ENCODE results near the gene NNMT.

The NNMT gene

DNA sequence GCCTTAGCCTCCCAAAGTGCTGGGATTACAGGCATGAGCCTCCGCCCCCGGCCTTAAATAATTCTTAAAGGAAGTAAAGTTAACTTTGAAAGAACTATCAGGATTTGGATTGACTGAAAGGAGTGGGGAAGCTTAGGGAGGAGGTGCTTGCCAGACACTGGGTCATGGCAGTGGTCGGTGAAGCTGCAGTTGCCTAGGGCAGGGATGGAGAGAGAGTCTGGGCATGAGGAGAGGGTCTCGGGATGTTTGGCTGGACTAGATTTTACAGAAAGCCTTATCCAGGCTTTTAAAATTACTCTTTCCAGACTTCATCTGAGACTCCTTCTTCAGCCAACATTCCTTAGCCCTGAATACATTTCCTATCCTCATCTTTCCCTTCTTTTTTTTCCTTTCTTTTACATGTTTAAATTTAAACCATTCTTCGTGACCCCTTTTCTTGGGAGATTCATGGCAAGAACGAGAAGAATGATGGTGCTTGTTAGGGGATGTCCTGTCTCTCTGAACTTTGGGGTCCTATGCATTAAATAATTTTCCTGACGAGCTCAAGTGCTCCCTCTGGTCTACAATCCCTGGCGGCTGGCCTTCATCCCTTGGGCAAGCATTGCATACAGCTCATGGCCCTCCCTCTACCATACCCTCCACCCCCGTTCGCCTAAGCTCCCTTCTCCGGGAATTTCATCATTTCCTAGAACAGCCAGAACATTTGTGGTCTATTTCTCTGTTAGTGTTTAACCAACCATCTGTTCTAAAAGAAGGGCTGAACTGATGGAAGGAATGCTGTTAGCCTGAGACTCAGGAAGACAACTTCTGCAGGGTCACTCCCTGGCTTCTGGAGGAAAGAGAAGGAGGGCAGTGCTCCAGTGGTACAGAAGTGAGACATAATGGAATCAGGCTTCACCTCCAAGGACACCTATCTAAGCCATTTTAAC lies at the start of gene NNMT:
TSS of gene NNMT (plus strand) at position 724 of the 929 bp plus-strand sequence. CDS start at position 882, 158 bp downstream.
- DNase-seq = no peak

DNA sequence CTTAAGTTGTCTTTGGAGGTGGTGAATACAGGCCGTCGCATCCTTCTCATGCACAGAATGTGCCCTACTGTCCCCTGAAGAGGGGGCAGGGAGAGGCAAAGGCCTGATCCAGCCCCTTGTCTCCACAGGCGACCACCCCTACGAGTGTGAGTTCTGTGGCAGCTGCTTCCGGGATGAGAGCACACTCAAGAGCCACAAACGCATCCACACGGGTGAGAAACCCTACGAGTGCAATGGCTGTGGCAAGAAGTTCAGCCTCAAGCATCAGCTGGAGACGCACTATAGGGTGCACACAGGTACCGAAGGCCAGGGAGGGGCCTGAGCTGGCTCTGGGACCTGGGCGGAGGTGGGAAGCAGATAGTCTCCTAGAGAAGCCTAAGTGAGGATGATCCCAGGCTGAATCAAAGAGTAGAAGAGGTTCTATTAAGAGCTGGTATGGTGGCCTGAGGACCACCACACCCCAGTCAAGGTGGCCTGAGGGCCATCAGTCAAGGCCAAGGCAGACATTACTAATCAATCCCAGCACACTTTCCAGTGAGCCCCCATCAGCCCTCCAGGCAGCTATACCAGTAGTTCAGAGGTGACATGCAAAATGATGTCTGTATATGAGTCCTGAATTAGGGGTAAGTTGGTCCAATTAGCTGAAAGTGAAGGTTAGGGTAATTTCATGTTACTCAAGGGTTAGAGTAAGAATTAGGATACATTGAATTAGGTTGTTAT lies 49.0 kb upstream of the NNMT start:
- no peak for DNase-seq

DNA sequence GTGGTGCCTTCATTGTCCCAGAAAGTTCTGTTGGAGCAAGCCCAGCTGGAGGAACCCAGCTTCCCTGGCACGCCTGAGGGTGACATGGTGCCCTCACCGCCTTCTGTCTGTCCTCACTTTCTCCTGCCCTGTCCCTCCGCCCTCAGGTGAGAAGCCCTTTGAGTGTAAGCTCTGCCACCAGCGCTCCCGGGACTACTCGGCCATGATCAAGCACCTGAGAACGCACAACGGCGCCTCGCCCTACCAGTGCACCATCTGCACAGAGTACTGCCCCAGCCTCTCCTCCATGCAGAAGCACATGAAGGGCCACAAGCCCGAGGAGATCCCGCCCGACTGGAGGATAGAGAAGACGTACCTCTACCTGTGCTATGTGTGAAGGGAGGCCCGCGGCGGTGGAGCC lies 46.0 kb upstream of the NNMT start:
- DNase-seq = no peak

DNA sequence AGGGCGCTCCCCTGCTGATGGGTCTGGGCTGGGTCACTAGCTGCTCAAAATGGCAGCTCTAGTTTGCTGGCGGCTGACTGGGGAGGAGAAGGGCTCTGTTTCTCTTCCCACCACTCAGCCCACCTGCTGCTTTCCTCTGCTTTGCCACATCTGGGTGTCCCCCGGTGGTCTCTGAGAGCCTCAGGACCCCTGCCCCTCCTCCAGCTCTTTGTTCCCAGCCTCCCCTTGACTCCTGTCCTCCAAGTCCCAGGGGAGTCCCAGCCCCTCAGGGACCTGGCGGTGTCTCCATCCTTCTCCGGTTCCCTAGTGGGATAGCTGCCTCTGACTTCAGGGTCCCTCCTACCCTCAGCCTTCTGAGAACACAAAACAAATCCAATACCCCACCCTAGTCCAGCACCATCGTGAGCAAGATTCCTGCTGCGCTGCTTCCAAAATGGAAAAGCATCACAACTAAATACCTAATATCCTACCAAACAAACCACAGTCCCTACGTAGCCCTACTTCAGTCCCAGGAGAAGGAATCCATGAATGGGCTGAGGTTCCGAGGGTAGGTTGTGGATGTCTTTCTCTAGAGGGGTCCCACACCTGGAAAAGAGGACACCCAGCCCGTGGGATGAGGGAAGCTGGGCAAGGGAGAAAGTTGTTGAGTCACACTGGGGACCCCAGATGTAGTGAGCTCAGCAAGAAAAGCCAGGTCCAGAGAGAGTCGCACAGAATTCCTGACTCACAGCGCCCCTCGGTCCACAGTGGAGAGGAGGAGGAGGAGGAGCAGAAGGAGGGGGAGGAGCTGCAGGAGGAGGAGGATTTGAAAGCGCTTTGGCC lies 45.0 kb upstream of the NNMT start:
- no peak for DNase-seq

DNA sequence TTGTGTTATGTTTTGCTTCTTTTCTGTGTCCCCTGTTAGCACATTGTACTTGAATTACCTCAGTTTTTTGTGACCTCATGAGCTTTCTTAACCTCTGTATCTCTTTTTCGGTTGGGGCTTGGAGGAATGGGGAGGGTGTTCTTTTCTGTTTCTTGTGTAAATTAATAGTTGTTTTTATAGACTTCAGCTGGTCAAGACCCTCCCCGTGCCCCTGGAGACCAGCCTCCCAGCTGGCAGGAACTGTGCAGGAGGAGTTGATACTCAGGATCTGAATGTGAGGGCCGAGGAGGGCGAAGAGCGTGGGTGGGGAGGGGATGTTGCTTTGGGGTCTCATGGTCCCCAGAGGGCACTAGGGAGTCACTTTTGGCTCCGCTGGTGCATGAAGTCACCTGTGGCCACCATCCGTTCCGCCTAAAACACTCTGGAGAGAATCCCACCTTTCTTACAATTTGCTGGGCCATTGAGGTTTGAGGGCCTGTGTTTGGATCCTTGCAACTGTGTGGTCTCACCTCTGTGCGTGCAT lies 44.3 kb upstream of the NNMT start:
- DNase-seq = no peak

DNA sequence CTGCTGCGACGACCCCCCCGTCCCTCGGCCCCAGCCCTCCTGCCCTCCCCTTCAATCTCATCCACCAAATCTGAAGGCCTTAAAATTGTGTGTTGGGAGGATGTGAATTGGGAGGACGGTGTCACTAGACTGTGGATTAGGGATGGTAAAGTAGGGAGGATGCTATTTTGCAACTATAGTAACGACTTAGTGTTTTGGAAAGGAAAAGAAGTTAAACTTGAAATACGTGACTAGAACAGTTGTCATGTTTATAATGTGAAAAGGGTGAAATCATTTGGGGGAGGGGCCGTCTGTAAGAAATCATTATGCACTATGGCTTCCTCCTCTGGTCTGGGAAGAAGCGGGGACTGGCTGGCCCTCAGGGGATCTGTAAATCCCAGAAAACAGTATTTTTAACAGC lies 43.4 kb upstream of the NNMT start:
- DNase-seq = no peak

DNA sequence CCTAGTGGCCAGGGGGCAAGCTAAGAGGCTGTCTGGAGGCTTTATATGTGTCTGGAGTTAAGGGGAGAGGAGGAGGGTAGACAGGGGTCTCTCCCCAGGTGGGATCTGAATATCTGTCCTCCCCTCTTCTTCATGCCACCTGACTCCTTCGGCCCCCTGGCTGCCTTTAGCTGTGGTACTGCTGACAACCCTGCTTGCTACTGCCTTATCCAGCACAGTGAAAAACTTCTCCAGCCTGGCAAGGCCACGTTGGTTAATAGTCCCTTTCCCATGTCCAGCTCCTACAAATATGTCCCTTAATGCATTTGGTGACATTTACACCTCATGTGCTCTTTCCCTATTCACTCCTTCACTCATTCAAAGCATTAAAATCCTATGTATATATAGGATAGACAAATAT lies 42.4 kb upstream of the NNMT start:
- no peak for DNase-seq

DNA sequence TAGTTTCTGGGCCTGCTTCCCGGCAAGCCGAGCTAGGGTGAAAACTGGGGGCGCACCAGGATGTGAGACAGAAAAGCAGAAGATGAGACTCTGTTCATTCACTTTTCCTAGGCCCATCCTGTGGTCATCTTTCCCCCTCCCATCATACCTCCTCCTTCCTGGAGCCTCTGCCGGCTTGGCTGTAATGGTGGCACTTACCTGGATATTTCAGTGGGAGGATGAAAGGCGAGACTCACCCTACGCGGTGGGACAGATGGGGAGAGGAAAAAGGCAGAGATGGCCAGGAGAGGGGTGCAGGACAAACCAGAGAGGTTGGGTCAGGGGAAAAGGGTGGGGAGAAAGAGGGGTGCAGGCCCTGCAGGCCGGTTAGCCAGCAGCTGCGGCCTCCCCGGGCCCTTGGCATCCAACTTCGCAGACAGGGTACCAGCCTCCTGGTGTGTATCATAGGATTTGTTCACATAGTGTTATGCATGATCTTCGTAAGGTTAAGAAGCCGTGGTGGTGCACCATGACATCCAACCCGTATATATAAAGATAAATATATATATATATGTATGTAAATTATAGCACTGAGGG lies 41.5 kb upstream of the NNMT start:
- DNase-seq = no peak

DNA sequence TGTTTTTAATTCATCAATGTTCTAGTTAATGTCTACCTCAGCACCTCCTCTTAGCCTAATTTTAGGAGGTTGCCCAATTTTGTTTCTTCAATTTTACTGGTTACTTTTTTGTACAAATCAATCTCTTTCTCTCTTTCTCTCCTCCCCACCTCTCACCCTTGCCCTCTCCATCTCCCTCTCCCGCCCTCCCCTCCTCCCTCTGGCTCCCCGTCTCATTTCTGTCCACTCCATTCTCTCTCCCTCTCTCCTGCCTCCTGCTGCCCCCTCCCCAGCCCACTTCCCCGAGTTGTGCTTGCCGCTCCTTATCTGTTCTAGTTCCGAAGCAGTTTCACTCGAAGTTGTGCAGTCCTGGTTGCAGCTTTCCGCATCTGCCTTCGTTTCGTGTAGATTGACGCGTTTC lies 40.9 kb upstream of the NNMT start:
- no peak for DNase-seq

DNA sequence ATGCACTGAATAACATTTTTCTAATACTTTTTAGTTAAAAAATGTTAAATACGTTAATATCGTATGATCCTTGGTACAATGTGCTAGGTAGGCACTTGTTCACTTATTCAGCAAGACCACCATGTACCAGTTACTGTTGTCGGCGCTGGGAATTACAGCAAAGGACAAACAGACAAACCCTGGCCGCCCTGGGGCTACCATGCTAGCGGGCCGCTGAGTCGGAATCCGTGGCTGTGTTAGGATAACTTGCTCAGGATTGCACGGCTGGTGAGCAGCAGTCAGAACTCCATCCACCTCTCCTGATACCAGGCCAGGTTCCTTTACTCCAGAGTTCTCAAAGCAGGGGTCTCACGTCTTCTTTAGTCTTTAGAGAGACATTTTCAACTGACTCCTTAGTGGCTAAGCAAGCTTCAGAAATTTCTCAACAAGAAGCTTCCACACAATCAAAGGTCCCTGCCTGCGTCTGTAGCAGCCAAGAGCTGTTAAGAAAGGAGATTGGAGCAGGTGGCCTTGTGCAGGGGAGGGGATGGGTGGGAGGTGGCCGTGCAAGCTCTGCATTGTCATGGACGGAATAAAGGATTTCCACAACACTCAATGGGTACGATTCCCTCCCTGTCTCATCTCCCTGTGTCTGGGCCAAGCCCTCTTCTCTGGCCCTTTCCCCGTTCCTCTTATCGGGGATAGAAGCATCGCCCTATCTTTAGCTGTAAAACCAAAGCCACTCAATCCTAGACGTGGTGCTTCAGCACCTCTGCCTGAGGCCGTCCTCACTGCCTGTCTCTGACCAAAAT lies 39.8 kb upstream of the NNMT start:
- no peak for DNase-seq

DNA sequence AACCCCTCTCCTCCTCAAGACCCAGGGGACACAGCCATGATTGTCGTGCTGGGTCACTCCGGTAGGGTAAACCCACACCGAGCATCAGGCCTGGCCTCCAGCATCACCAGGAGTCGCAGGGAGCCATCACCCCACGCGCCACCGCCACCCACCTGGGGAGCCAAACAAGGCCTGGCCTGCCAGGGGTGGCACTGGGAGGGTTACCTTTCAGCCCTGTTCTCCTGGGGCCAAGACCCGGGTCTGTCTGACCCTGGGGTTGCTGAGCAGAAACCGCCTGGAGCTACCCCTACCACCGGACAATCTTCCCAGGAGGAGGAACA lies 39.3 kb upstream of the NNMT start:
- DNase-seq = no peak

DNA sequence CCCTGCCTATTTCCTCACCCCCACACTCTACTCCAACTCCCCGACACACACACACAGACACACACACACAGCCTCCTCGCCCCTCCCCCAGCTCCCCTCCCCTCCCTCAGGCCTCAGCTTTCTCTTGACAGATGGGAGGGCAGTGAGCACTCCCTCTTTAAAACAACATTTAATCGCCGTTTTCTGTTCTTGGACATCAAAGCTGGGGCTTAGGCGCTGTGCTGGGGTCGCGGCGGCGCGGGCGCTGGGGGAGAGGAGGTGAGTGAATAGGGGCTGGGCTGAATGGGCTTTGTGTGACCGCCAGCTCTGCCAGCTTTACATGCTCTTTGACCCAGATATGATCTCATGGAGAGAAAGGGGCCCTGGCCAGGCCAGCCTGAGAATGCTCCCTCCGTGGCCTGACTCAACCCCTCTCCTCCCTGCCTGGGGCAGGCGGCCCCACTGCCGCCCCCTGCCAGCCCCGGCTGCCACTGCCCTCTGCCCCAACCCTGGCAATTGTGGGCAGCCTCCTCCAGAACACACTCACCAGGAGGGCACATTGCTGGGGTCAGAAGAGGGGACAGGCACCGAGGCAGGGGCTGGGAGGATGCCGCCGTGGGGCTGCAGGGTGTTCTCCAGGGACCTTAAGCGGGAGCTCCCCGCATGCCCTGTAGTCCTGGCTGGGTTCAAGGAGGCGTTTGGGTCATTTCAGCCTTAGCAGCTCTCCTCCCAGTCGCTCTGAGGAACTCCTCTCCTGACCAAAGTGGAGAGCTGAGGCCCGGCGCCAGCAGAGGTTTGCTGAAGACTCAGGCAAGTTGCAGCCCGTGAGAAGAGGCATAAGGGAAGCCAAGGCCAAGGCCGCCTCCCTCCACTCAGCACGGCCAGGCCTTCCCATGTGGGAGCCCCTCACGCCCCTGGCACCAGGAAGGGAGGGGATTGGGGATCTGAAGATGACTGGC lies 38.3 kb upstream of the NNMT start:
- no peak for DNase-seq

DNA sequence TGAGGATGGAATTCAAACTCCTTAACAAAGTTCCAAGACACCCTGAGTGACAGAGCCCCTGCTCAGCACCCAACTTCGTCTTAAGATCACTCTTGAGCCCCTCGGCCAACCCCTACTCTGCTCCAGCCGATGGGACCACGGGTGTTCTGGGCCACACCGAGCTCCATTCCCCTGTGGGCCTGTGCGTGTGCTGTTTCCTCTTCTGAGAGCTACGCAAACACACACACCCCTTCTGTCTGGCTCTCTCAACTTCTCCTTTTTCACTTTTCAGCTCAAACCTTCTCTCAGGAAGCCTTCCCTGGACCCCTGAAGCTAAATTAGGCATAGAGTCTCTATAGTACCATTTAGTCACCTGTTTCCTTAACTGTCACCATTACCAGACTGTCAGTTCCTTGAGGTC lies 37.5 kb upstream of the NNMT start:
- DNase-seq = no peak

DNA sequence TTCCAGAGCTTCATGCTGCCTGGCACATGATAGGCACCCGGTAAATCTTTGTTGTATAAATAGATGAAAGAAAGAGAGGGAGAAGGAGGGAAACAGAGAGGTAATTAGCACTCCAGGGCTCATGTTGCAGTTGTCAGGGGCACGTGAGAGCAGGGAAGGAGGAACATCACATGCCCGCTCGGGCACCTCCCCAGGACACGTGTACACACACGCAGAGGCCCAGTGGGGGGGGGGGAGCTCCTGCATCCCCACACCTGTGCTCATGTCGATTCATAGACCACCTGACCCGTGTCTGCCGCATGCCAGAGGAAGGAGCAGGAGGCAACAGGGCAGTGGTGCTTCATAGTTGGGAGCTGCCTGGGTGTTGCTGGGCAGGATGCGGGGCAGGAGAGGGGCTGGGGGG lies 37.1 kb upstream of the NNMT start:
- DNase-seq = no peak

DNA sequence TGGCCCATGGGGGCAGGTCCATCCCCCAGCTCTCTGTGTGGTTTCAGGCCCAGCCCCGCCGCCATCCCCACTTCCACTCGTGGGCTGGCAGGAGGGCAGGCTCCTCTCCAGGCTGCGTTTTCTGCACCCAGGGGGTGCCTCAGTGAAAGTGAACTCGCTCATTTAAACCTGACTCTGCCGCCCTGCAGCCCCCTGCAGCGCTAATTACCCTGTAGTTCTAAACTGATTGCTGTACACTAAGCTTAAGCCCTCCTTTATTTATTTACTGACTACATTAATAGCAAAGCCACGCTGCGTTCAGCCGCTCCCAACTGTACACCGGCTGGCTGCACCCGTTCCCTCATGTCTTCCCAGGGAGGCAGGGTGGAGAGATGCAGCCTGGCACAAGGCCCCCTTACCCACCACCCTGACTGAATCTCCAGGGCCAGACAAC lies 36.6 kb upstream of the NNMT start:
- DNase-seq = no peak

DNA sequence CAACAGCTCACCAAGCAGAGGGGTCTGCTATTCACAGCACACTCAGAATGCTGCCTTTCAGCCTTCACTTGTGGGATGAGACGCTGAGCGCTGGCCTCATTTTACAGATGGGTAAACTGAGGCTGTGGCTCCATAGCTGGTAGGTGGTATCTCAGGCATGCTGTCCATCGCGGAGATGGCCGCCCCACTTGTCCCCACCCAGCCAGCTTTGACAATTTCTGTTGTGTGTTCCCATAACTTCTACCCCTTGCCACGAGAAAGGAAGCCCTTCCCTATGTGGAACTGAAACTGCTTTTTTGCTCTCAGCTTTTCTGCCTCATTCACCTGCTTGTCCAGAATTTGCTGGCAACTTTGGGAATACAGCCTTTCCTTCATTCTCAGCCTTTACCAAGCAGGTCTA lies 36.1 kb upstream of the NNMT start:
- no peak for DNase-seq

DNA sequence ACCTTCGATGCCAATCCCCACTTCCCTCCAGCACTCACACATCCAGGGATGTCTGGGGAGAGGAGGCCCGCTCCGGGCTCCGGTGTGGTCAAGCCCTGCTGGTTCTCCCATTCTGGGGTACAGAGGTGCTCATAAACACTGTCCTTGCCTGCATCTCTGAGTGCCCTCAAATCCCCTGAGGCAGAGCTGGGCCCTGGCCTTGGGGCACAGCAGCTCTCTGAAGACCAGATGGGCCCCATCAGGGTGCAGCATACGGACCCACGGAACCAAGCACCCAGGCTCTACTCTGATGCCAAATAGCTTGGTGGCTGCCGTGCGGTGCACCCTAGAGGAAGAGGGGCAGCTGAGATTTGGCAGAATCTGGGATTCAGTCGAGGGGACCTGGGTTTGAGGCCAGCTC lies 35.7 kb upstream of the NNMT start:
- no peak for DNase-seq

DNA sequence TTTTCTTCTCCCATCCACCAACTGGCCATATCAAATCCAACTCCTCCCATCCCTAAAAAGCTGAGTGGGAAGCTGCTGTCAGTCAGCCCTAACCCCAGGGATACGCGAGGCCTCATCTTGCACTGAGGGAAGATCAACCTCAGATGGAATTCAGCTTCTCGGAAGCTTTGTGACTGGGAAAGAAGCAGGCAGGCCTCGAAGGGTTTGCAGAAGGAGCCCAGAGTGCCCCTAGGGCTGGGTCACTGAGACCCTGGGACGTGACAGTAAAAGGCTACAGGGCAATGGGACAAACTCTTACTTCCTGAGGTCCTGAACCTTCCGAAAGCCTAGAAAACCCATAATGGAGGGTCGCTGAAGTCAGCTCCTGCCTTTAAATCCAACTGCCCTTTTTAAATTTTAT lies 34.4 kb upstream of the NNMT start:
- no peak for DNase-seq

DNA sequence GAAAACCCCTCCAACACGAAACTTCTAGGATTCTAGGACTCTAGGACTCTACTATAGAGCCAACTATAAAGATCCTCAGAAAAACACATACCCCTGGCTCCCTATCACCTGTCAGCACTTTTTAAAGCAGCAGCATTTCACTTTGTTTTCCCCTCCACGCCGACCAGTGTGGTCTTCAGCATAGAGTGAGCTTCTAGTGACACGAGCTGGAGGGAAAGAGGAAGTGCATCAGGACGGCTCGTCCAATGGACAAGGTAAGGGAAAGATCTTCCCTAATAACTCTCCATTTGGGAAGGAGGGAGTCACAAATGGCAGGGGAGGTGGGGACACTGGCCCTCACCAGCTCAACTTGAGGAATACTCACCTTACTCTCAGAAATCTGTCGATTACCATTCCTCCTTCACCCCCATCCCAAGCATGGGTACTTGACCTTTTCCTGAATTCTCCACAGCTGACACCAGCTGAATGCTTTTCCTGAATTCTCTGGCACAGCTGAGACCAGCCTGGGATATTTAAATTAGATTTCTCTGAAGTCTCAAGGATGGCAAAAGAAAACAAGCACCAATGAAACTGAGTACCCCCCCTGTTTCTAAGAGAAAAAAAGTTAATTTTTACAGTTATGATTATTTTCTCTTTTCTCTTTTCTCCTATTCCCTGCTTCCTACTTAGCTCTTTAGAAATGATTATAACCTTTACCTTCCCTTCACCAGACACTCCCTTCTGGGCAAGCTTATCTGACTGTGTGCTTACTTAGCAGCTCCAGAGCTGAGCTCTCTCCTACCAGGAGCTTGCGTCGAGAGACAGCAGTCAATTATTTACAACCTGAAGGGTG lies 33.3 kb upstream of the NNMT start:
- peak in 2 of 6 experiments; percentile 28 to 35 for DNase-seq

Measured in stimulated activated naive CD4-positive, alpha-beta T cell (primary cell).